Stomach (tissue), 4 donors: ENCODE results near the gene VSIG10L.

Experiments used
- CTCF ChIP-seq, 7 experiments: fragments of 450-650 bp in 4 of 7; fragments of 200-600 bp in 3 of 7; sonication (generic) in 3 of 7; IDR thresholded peaks; one replicate each; pipeline ENCODE4 v1.5.1; 2016 to 2019; ENCODE audit warnings: antibody characterized with exemption in 7 of 7, control low read depth in 2 of 7, mild to moderate bottlenecking in 1 of 7
- EP300 ChIP-seq: sonication (generic); formaldehyde crosslinking; IDR thresholded peaks from one replicate; pipeline ENCODE4 v1.6.1; 2017; ENCODE audit warnings: antibody characterized with exemption
- POLR2A ChIP-seq, 4 donors: fragments of 450-650 bp; IDR thresholded peaks; one replicate each; pipeline ENCODE4 v1.6.1; 2016; ENCODE audit warnings: antibody characterized with exemption in 4 of 4, control low read depth in 2 of 4, mild to moderate bottlenecking in 1 of 4, moderate library complexity in 1 of 4
- POLR2AphosphoS5 ChIP-seq, 3 donors: sonication (generic); formaldehyde crosslinking; IDR thresholded peaks; one replicate each; pipeline ENCODE4 v1.6.1; 2016; ENCODE audit warnings: antibody characterized with exemption in 3 of 3

DNA sequence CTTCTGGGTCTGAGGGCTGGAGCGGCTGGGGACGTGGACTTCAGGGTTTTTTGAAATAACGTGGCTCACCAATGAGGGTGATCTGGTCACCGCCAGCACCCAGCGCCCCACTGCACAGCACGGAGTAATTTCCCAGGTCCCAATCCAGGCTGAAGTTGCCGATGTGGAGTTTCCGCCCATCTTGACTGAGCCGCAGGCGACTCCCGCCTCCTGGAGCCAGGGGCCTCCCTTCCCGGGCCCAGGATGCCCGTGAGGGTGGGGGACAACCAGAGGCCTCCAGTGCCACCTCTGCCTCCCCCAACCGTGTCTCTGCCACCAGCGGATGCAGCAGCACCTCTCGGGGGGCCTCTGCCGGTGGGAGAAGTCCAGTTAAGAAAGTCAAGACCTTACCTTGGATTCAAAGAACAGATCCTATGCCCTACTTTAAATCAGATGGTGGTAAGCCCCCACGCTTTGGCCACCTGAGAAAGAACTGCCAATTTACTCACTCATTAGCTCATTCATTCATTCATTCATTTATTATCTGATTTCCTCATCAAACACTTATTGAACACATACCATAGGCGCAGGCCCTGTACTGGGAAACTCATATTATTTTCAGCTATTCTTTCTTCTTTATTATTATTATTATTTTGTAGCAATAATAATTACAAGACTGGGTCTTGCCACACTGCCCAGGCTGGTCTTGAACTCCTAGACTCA lies 3.9 kb downstream of the VSIG10L start:
- TF ChIP-seq POLR2A (IDR thresholded peaks at IDR 0.05) (no peak), CTCF (IDR thresholded peaks at IDR 0.05) (no peak), POLR2AphosphoS5 (IDR thresholded peaks at IDR 0.05) (no peak), EP300 (no peak)
